Placental pericyte (primary cell): ENCODE results near the gene MOBP. TPM values are rescaled to one million over a fixed set of nuclear protein-coding genes. Genes with fewer than 3 reads are reported as not detected.

Experiments used
- total RNA-seq: library from RNA; depleted of rRNA; stranded (reverse); fragments of >200 nt; gene quantifications from 2 replicates; pipeline ENCODE4 v1.2.3, GENCODE V29; 2012

Gene MOBP
- not detected in 2 replicates for total RNA-seq

GRCh38 chr3:39467394-39468107, at the start of gene MOBP:
TSS of gene MOBP (plus strand) at chr3:39467680. CDS start at chr3:39502070, 34,390 bp downstream.

Other genes starting within 250 kb of the MOBP start
- gene CX3CR1, start 187.6 kb upstream of the MOBP start, total RNA-seq = not detected in 2 replicates
- not detected in 2 replicates for gene CCR8, start 138.0 kb upstream of the MOBP start, total RNA-seq
- 21.6 and 30.6 TPM in 2 replicates for gene SLC25A38, start 84.3 kb upstream of the MOBP start, total RNA-seq
- gene RPSA, start 61.0 kb upstream of the MOBP start, total RNA-seq = 858 and 1,043 TPM in 2 replicates